ENCODE data around the gene PTPN1. TPM values are rescaled to one million over a fixed set of nuclear protein-coding genes. Genes with fewer than 3 reads are reported as not detected.

PTPN1 gene
- 48.6 TPM for polyA plus RNA-seq (2013, experiment 1 of 4)
- polyA plus RNA-seq (2013, experiment 2 of 4) = 51.5 TPM
- polyA plus RNA-seq (2013, experiment 3 of 4) = 34.0 TPM
- polyA plus RNA-seq (2013, experiment 4 of 4) = 39.2 TPM

DNA sequence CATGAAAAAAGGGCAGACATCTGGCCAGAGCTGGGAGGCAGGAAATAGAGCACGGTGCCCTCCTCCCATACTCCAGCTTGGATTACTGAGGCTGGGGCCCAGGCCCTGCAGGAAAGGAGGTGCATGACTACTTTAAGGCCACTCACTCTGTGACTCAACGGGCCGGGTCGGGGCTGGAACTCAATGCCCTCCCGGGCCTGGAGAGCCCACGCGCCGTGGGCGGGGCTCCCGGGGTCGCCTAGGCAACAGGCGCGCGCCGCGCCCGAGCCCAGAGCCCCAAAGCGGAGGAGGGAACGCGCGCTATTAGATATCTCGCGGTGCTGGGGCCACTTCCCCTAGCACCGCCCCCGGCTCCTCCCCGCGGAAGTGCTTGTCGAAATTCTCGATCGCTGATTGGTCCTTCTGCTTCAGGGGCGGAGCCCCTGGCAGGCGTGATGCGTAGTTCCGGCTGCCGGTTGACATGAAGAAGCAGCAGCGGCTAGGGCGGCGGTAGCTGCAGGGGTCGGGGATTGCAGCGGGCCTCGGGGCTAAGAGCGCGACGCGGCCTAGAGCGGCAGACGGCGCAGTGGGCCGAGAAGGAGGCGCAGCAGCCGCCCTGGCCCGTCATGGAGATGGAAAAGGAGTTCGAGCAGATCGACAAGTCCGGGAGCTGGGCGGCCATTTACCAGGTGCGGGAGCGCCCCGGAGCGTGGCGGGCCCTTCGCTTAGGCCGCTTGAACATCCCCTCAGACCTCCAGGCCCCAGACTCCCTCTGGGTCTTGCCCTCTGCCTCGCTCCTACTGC lies at the start of gene PTPN1:
Gene PTPN1, plus strand, starts transcription at position 461 of the 783 bp plus-strand sequence. Its CDS starts 145 bp downstream, at position 606.
- no peaks in the 10 kb centered on the region for H3K9me3 ChIP-seq (ENCODE audit: control insufficient read depth, low read length)
- 0% methylated on average over 64 of the region's 64 CpGs for WGBS, 2 experiments
- H3K36me3 ChIP-seq (ENCODE audit: control insufficient read depth, insufficient read depth, low read length) = no peaks in the 10 kb centered on the region
- peaks cover 25% of the 10 kb centered on the region for H3K4me1 ChIP-seq (ENCODE audit: control insufficient read depth, insufficient read depth, low read length)
- H3K4me3 ChIP-seq (ENCODE audit: insufficient read depth, low read depth, low read length) = peak within 1 kb of the TSS; percentile 87
- no peaks in the 10 kb centered on the region for H3K27me3 ChIP-seq (ENCODE audit: control insufficient read depth, insufficient read depth, low read length, poor library complexity, severe bottlenecking)
- peak within 1 kb of the TSS; percentile 83 for H3K27ac ChIP-seq (ENCODE audit: insufficient read depth, low read depth, low read length, poor library complexity, severe bottlenecking)

DNA sequence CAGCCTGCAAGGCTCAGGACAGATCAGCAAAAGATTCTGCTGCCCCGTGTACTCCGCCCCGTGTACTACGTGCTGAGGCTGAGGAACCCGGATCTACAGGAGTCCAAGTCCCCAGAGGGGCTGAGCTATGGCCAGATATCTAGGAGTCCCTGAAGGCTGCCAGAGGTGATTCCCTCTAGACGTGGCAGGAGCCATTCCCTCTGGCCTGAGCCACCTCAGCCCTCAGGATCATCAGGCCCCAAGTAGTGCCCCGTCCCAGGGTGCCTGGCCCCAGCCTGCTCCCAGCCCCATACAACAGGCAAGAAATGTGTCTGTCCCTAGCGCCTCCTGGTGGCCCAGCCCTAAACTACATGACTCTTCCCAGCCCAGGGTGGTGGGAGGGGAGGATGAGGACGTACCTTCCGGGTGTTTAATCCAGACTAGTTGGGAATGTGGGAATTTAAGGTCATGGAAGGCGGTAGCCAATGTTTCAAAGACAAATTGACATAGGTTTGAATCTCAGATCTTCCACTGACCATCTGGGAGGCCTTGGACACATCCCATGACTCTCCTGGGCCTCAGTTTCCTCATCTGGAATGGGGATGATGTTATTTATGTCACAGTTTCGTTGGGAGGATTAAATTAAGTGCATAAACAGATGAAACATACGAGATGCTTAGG lies 49.4 kb upstream of the PTPN1 start:
- H3K4me3 ChIP-seq (ENCODE audit: insufficient read depth, low read depth, low read length) = no peak overlapping the region
- H3K4me1 ChIP-seq (ENCODE audit: control insufficient read depth, insufficient read depth, low read length) = no peaks in the 10 kb centered on the region
- no peaks in the 10 kb centered on the region for H3K9me3 ChIP-seq (ENCODE audit: control insufficient read depth, low read length)
- no peaks in the 10 kb centered on the region for H3K36me3 ChIP-seq (ENCODE audit: control insufficient read depth, insufficient read depth, low read length)
- H3K27me3 ChIP-seq (ENCODE audit: control insufficient read depth, insufficient read depth, low read length, poor library complexity, severe bottlenecking) = peaks cover 3% of the 10 kb centered on the region
- 56 to 57% methylated on average over 13 of the region's 13 CpGs for WGBS, 2 experiments
- no peak overlapping the region for H3K27ac ChIP-seq (ENCODE audit: insufficient read depth, low read depth, low read length, poor library complexity, severe bottlenecking)

DNA sequence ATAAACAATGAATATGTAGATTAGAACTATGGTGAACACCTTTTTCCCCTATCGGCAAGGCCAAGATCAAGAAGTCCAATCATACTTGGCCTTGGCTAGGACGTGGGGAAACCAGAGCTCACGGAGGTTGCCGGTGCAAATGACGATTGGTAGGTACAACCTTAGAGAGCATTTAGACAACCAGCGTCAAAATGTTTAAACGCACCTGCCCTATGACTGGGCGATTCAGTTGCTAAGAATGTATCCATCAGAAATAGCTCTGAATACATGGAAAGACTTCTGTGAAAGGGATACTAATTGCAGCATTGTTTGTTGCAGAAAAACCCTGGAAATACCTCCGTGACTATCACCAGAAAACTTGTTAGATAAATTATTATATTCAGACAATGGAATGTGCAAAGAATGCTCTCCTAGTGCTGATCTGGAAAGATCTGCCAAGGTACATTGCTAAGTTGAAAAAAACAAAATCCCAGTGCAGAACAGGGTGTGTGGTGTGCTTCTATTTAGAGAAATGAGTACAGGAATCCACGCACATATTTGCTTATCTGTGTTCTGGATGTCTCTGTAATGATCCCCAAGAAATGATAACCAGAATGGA lies 48.0 kb upstream of the PTPN1 start:
- Histone ChIP-seq H3K4me1 (ENCODE audit: control insufficient read depth, insufficient read depth, low read length) (no peaks in the 10 kb centered on the region), H3K9me3 (ENCODE audit: control insufficient read depth, low read length) (no peaks in the 10 kb centered on the region), H3K36me3 (ENCODE audit: control insufficient read depth, insufficient read depth, low read length) (no peaks in the 10 kb centered on the region), H3K27me3 (ENCODE audit: control insufficient read depth, insufficient read depth, low read length, poor library complexity, severe bottlenecking) (peaks cover 3% of the 10 kb centered on the region), H3K4me3 (ENCODE audit: insufficient read depth, low read depth, low read length) (no peak overlapping the region), H3K27ac (ENCODE audit: insufficient read depth, low read depth, low read length, poor library complexity, severe bottlenecking) (no peak overlapping the region)
- WGBS, 2 experiments = 90 to 93% methylated on average over 9 to 10 of the region's 10 CpGs

DNA sequence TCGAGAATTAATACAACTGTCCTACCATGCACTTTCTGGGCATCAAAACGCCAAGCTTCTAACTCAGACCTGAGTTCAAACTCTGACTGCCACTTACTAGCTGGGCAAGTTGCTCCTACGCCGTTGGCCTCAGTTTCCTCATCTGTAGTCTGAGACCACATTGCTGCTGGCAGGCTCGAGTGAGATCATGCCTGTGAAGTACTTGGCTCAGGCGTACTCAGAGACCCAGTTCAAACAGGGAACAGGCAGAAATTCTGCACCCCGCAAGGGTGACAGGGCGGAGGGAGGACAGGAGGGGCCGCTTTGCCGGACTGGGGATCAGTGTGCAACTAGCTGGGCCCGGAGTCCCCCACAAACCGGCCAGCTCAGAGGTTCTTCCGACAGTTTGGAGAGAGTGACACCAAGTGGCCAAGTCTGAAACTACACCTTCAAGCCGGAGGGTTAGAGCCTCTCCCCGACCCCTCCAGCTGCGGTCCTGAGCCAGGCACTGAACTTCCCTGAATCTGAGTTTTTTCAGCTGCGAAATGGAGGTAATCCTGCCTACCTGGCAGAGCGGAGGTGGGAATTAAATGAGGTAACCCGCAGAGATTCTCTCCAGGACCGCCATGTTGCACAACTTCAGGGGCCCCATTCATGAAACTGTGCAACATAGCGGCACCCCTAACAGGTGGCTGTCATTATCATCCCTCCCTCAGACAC lies 46.0 kb upstream of the PTPN1 start:
- H3K36me3 ChIP-seq (ENCODE audit: control insufficient read depth, insufficient read depth, low read length) = no peaks in the 10 kb centered on the region
- no peak overlapping the region for H3K4me3 ChIP-seq (ENCODE audit: insufficient read depth, low read depth, low read length)
- H3K27ac ChIP-seq (ENCODE audit: insufficient read depth, low read depth, low read length, poor library complexity, severe bottlenecking) = no peak overlapping the region
- H3K4me1 ChIP-seq (ENCODE audit: control insufficient read depth, insufficient read depth, low read length) = no peaks in the 10 kb centered on the region
- no peaks in the 10 kb centered on the region for H3K9me3 ChIP-seq (ENCODE audit: control insufficient read depth, low read length)
- H3K27me3 ChIP-seq (ENCODE audit: control insufficient read depth, insufficient read depth, low read length, poor library complexity, severe bottlenecking) = peaks cover 3% of the 10 kb centered on the region
- WGBS, 2 experiments = 31 to 34% methylated on average over 21 of the region's 21 CpGs

DNA sequence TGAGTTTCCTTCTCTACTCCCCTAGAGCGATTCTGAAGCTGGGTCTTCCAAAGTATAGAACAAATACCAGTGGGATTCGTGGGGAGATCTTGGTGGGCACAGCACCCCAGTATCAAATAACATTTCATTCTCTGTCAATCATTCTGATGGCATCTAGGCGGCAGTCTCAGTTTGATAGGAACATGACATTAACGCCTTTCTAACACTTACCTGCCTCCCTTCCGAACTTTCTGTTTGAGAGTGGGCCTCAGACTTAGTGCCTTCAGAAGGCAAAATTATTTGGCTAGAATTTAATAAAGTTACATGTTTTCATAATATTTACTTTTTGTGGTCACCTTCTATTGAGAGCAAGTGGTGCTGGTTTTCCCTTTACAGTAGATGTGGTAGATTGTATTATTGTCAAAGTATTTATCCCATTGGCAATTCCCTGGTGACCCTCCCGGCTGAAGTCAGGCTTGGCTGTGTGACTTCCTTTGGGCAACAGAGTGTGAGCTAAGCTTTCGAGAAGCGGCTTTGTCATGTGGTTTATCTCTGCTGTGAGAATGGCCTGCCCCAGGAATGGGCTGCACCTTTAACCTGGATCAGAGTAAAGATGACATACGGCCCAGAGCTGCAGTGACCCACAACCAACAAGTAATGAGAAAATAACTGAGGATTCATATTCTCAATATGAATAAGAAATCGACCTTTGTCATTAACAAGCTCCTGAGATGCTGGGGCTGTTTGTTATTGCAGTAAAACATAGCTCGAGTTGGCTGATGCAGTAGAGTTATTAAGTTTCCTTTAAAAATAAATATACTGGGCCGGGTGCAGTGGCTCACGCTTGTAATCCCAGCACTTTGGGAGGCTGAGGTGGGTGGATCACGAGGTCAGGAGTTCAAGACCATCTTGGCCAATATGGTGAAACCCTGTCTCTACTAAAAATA lies 45.2 kb upstream of the PTPN1 start:
- Histone ChIP-seq H3K4me3 (ENCODE audit: insufficient read depth, low read depth, low read length) (no peak overlapping the region), H3K36me3 (ENCODE audit: control insufficient read depth, insufficient read depth, low read length) (no peaks in the 10 kb centered on the region), H3K4me1 (ENCODE audit: control insufficient read depth, insufficient read depth, low read length) (no peaks in the 10 kb centered on the region), H3K27ac (ENCODE audit: insufficient read depth, low read depth, low read length, poor library complexity, severe bottlenecking) (no peak overlapping the region), H3K27me3 (ENCODE audit: control insufficient read depth, insufficient read depth, low read length, poor library complexity, severe bottlenecking) (peaks cover 3% of the 10 kb centered on the region), H3K9me3 (ENCODE audit: control insufficient read depth, low read length) (no peaks in the 10 kb centered on the region)
- WGBS, 2 experiments = 82 to 83% methylated on average over 14 of the region's 14 CpGs

DNA sequence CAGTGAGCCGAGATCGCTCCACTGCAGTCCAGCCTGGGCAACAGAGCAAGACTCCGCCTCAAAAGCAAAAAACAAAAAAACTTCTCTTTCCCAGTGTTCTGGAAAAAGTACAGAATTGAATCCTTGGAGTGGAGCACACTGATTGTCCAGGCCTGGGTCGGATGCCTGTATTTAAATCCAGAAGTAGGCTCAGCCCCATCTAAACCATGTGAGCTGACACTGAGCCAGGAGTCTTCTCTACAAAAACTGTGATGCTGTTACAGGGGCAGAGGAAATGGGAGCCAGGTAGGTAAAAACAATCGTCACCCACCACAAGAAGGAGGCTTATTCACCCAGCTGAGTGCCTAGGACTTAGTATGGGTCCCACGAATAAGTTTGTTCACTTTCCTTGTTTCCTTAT lies 43.0 kb upstream of the PTPN1 start:
- 83 to 89% methylated on average over 6 of the region's 6 CpGs for WGBS, 2 experiments

DNA sequence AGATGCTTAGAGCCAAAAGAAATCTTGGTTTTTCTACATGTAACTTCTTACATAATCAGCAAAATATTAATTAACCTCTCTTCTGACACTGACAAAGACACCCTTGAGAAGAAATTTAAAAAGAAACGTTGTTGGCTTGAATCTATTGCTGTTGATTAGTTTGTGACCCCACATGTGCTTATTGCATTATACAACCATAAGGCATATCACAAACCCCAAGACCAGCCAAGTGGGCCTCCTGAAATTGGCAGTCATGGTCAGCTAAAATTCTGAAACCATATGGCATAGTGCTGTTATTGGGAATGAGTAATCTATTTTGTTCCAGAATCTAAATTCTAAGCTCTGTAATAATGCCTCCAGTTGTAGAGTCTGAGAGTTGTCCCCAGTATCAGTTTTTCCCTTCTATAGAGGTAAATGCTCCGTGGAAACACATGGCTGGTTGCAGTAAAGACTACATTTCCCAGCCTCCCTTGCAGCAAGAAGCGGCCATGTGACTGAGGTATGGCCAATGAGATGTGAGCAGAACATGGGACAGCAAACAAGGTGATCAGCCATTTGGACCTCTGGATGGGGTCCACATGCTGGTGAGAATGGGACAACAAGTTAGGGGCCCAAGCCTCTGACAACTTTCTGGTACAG lies 42.3 kb upstream of the PTPN1 start:
- Histone ChIP-seq H3K4me1 (ENCODE audit: control insufficient read depth, insufficient read depth, low read length) (no peaks in the 10 kb centered on the region), H3K36me3 (ENCODE audit: control insufficient read depth, insufficient read depth, low read length) (no peaks in the 10 kb centered on the region), H3K4me3 (ENCODE audit: insufficient read depth, low read depth, low read length) (no peak overlapping the region), H3K27ac (ENCODE audit: insufficient read depth, low read depth, low read length, poor library complexity, severe bottlenecking) (no peak overlapping the region), H3K9me3 (ENCODE audit: control insufficient read depth, low read length) (no peaks in the 10 kb centered on the region), H3K27me3 (ENCODE audit: control insufficient read depth, insufficient read depth, low read length, poor library complexity, severe bottlenecking) (peaks cover 3% of the 10 kb centered on the region)
- WGBS, 2 experiments = 63 to 80% methylated on average over 2 to 3 of the region's 3 CpGs

More for the DNA sequence above, 43.0 kb upstream of the PTPN1 start:
- Histone ChIP-seq H3K9me3 (ENCODE audit: control insufficient read depth, low read length) (no peaks in the 10 kb centered on the region), H3K36me3 (ENCODE audit: control insufficient read depth, insufficient read depth, low read length) (no peaks in the 10 kb centered on the region), H3K4me1 (ENCODE audit: control insufficient read depth, insufficient read depth, low read length) (no peaks in the 10 kb centered on the region), H3K27me3 (ENCODE audit: control insufficient read depth, insufficient read depth, low read length, poor library complexity, severe bottlenecking) (peaks cover 3% of the 10 kb centered on the region), H3K27ac (ENCODE audit: insufficient read depth, low read depth, low read length, poor library complexity, severe bottlenecking) (no peak overlapping the region), H3K4me3 (ENCODE audit: insufficient read depth, low read depth, low read length) (no peak overlapping the region)

DNA sequence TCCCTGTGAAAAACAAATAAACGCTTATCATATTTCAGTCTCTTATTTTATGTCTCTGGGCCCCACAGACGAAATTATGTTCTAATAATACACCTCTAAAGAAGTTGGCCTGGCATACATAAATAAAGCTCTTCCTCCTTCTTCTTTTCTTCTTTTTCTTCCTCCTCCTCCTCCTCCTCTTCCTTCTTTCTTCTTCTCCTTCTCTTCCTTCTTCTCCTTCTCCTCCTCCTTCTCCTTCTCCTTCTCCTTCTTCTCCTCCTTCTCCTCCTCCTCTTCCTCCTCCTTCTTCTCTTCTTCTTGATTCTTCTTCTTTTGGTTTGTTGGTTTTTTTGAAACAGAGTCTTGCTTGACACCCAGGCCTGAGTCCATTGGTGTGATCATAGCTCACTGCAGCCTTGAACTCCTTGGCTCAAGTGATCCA lies 41.8 kb upstream of the PTPN1 start:
- 92% methylated on average over 2 of the region's 2 CpGs for WGBS, 2 experiments
- H3K36me3 ChIP-seq (ENCODE audit: control insufficient read depth, insufficient read depth, low read length) = no peaks in the 10 kb centered on the region
- no peak overlapping the region for H3K4me3 ChIP-seq (ENCODE audit: insufficient read depth, low read depth, low read length)
- no peaks in the 10 kb centered on the region for H3K4me1 ChIP-seq (ENCODE audit: control insufficient read depth, insufficient read depth, low read length)
- no peaks in the 10 kb centered on the region for H3K9me3 ChIP-seq (ENCODE audit: control insufficient read depth, low read length)
- H3K27ac ChIP-seq (ENCODE audit: insufficient read depth, low read depth, low read length, poor library complexity, severe bottlenecking) = no peak overlapping the region
- H3K27me3 ChIP-seq (ENCODE audit: control insufficient read depth, insufficient read depth, low read length, poor library complexity, severe bottlenecking) = peaks cover 3% of the 10 kb centered on the region

DNA sequence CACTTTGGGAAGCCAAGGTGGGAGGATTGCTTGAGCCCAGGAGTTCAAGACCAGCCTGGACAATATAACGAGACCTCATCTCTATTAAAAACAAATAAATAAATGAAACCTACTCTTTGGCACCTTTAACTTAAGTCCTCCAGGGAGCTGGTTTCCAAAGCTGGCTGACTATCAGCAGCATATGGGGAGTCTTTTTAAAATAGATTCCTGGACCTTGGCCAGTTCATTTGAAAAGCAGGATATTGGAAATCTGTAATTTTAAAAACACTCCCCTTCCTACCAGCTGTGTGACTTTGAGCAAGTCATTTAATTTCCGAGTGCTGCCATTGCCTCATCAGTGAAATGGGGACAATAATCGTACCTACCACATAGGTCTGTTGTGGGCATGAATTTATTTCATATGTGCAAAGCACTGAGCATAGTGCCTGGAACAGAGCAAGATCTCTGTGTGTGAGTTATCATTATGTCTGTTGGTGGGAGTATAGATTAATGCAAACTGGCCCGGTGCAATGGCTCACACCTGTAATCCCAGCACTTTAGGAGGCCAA lies 40.9 kb upstream of the PTPN1 start:
- Histone ChIP-seq H3K9me3 (ENCODE audit: control insufficient read depth, low read length) (no peaks in the 10 kb centered on the region), H3K27ac (ENCODE audit: insufficient read depth, low read depth, low read length, poor library complexity, severe bottlenecking) (no peak overlapping the region), H3K4me1 (ENCODE audit: control insufficient read depth, insufficient read depth, low read length) (no peaks in the 10 kb centered on the region), H3K27me3 (ENCODE audit: control insufficient read depth, insufficient read depth, low read length, poor library complexity, severe bottlenecking) (peaks cover 3% of the 10 kb centered on the region), H3K36me3 (ENCODE audit: control insufficient read depth, insufficient read depth, low read length) (no peaks in the 10 kb centered on the region), H3K4me3 (ENCODE audit: insufficient read depth, low read depth, low read length) (no peak overlapping the region)
- WGBS, 2 experiments = 89 to 93% methylated on average over 4 of the region's 4 CpGs
